HG03565 (cell line): ENCODE measurements around the gene CCDC117.
"Not testable (repeated sequence)": the region's sequence is repeated elsewhere in the genome, so short reads cannot be mapped to it uniquely, and the experiment has no call there.

ENCODE experiments used
- ATAC-seq: cut with Tn5 transposase; IDR thresholded peaks from one replicate; pipeline ENCODE4 v1.9.1; 2021; ENCODE audit warnings: mild to moderate bottlenecking, moderate library complexity; ENCODE audit not compliant: unreplicated experiment

Gene CCDC117, protein sequence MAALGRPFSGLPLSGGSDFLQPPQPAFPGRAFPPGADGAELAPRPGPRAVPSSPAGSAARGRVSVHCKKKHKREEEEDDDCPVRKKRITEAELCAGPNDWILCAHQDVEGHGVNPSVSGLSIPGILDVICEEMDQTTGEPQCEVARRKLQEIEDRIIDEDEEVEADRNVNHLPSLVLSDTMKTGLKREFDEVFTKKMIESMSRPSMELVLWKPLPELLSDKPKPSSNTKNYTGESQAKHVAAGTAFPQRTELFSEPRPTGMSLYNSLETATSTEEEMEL

DNA sequence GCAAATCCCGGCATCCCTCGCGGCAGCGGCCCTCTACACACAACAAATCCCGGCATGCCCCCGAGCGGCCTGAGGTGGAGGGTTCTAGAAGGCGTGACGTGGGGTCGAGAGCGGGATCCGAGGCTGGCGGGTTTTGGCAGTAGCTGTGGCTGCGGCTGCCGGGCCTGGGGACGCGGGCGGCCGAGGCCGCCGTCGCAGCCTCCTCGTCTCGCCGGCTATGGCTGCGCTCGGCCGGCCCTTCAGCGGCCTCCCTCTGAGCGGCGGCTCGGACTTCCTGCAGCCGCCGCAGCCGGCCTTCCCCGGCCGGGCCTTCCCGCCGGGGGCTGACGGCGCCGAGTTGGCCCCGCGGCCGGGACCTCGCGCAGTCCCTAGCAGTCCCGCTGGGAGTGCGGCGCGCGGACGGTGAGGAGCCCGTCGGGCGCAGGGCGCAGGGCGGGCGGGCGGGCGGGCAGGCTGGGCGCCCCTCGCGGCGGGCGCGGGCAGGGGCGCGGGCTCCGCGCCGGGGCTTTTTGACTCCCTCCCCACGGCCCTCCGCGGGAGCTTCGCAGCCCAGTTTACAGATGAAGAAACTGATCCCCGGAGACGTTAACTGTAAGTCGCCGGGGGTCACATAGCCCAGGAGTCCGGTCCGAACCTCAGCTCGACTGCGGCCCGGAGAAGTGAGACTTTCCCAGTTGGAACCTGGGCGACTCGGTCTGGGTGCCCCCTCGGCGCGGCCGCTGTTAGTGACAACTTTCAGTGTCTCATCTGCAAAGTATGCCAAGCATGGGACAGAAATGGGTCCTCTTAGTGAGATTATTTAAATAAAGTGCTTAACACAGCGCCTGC is at the start of gene CCDC117:
TSS of gene CCDC117 (plus strand) at position 63 of the 828 bp plus-strand sequence. CDS start at position 218, 155 bp downstream.
- ATAC-seq: peak; percentile 81

DNA sequence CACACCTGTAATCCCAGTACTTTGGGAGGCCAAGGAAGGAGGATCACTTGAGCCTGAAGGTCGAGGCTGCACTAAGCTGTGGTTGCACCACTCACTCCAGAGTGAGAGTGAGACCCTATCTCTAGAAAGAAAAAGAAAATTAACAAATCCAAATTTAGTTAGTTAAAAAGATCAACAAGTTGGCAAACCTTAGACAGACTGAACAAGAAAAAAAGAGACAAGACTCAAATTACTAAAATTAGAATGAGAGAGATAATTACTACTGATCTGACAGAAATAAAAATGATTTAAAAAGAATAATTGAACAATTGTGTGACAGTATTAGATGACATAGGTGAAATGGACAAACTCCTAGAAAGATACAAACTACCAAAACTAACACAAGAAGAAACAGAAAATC is 44.5 kb upstream of the CCDC117 start:
- no peak for ATAC-seq

DNA sequence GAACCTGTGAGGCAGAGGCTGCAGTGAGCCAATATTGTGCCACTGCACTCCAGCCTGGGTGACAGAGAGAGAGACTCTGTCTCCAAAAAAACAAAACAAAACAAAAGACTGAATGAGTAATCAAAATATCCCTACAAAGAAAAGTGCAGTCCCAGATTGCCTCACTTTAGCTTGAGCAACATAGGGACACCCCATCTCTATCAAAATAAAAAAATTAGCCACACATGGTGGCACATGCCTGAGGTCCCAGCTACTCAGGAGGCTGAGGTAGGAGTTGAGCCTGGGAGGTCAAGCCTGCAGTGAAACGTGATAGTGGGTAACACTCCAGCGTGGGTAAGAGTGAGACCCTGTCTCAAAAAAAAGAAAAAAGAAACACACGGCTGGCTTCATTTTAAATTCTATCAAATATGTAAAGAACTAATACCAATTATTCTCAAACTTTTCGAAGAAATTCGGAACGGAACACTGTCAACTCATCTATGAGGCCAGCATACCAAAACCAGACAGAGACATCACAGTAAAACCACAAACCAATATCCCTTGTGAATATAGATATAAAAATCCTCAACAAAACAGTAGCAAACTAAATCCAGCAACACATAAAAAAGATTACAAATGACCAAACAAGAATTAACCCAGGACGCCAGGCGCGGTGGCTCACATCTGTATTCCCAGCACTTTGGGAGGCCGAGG is 43.7 kb upstream of the CCDC117 start:
- no peak for ATAC-seq

DNA sequence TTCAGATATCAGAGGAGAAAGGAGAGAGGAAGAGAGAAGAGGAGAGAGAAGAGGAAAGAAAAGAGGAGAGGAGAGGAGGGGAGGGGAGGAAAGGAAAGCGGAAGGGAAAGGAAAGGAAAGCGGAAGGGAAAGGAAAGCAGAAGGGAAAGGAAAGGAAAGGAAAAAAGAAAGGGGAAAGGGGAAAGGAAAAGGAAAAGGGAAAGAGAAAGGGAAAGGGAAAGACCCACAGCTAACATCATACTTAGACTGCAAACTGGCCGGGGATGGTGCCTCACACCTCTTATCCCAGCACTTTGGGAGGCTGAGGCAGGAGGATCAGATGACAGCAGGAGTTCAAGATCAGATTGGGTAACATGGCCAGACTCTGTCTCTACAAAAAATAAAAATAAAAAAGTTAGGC is 42.3 kb upstream of the CCDC117 start:
- no peak for ATAC-seq

DNA sequence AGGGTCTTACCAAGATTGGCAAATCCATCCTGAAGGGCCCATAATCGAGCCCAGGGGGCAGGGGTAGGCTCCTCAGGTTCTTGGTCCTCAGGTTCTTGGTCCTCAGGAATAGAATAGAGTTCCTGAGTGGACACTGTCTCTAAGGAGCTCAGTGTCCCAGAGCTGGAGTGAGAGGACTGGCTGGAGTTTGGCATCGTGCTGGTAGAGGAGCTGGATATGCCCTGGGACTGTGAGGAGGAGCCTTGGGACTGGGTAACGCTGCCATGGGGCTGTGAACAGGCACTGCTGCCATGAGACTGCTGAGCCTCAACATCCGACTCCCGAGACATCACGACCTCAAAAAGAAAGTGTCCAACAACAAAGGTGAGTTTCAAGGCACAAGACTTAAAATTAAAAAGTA is 38.1 kb upstream of the CCDC117 start:
- no peak for ATAC-seq

DNA sequence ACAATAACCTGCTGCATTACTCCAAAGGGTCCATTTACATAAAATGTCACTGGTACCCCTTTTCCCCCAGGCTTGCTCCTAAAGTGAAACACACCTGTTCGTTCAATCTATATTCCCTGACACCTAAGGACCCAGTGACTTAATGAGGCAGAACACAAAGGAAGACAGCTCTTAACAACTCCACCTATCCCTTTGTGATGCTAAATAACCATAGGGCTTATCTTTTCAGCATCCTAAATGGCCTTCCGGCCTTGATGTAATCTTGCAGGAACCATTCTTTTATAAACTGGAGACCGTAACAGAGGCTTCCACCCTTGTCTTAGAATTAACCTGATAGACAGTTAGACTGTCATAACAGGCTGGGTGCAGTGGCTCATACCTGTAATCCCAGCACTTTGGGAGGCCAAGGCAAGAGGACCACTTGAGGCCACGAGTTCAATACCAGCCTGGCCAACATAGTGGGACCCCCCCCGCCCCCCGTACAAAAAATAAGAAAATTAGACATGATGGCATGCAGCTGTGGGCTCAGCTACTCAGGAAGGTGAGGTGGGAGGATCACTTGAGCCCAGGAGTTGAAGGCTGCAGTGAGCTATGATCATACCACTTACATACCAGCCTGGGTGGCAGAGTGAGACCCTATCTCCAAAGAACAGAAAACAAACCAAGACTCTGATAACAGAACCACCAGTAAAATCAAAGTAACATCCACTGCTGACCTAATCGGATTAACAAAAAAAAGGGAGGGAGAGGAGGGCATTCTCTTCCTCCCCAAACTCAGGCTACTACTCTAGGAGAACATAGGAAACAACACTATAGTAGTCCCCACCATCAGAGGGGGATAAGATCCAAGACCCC is 36.0 kb upstream of the CCDC117 start:
- ATAC-seq: no peak

DNA sequence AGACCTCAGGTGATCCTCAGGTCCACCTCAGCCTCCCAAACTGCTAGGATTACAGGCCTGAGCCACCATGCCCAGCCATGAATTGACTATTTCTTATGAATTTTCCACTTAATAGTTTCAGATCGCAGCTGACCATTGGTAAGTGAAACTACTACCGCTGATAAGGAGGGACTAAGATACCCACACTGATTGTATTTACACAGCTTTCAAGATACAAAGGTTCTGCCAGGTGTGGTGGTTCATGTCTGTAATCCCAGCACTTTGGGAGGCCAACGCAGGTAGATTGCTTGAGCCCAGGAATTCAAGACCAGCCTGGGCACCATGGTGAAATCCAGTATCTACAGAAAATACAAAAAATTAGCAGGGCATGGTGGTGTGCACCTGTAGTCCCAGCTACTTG is 34.8 kb upstream of the CCDC117 start:
- ATAC-seq: no peak

DNA sequence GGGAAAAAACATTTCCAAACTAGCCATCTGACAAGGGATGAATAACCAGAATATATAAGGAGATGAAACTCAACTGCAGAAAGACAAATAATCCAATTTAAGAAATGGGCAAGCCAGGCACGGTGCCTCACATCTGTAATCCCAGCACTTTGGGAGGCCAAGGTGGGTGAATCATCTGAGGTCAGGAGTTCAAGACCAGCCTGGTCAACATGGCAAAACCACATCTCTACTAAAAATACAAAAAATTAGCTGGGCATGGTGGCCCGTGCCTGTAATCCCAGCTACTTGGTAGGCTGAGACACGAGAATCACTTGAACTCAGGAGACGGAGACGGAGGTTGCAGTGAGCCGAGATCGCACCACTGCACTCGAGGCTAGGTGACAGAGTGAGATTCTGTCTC is 33.6 kb upstream of the CCDC117 start:
- ATAC-seq: not testable (repeated sequence)

DNA sequence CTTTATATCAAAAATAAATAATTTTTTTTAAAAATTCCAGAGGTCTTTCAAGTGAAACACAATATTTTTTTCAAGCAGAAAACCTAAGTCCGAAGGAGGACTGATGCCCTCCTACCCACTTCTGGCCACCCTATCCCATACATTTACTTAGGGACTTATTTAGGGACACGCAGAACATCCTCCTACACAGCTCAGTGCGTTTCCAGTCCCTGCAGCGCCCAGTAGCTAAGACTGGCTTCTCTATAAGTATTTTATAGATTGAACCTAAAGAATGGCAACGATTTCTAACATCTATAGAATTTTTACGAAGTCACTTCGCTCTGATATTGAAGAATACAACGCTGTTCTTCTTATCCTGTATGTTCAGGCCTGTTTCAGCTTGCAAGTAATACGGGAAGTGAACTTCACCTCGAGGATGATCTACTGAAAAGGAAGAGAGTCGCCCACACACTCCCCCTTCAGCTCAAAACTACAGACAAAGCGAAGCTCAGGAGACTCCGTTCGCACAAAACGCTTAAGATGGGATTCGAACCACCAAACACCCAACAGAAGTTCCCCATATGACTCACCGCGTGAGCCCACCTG is 31.2 kb upstream of the CCDC117 start:
- ATAC-seq: no peak

DNA sequence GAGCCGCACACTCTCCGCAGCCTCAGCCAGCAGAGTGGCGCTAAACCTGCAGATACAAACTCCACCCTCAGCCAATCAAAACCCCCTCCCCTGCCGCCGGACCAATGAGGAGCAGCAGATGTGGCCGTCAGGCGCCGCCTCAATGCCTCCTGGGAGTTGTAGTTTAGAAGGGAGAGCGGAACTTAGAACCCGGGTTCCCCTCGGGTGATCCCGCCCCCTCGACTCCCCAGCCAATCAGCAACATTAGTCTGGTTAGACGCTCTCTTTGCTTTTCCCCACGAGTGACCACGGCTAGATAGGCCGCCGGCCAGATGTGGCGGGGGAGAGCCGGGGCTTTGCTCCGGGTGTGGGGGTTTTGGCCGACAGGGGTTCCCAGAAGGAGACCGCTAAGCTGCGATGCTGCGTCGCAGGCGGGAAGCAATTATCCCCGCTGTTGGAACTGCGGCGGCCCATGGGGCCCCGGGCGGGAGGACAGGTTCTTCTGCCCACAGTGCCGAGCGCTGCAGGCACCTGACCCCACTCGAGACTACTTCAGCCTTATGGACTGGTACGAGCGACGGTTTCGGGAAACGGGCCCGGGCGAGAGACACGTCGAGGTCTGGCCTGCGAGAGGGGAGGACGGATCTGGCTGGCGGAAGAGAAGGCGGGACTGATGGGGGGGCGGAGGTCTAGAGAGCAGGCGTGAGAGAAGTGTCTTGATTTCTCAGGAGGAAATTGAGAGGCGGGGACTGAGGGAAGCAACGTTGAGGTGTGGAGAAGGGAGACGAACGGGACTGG is 30.5 kb upstream of the CCDC117 start, which contains the start of the genes CHEK2 and HSCB:
TSS of gene CHEK2 (minus strand) at position 36 of the 777 bp plus-strand sequence. CDS start 7,099 bp downstream, outside the sequence.
TSS of gene HSCB (plus strand) at position 255 of the 777 bp plus-strand sequence. CDS start at position 312, 57 bp downstream.
- peak; percentile 88 for ATAC-seq

DNA sequence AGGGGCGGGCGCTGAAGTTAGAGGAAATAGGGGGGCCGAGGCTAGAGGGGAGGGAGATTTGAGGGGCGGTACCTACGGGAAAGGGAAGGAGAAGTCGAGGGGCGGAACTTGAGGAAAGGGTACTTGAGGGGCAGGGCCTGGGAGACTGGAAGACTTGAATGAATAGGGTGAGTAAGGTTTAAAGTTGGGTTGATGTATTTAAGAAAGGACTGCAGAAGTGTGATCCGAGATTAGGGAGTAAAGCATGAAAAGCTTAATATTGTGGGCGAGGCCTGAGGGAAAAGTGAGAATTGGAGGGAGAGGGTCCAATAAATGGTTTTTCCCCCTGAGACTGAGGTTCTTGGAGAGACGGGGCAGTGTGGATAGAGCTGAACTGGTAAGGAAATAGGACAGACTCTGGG is 29.9 kb upstream of the CCDC117 start:
- ATAC-seq: no peak

DNA sequence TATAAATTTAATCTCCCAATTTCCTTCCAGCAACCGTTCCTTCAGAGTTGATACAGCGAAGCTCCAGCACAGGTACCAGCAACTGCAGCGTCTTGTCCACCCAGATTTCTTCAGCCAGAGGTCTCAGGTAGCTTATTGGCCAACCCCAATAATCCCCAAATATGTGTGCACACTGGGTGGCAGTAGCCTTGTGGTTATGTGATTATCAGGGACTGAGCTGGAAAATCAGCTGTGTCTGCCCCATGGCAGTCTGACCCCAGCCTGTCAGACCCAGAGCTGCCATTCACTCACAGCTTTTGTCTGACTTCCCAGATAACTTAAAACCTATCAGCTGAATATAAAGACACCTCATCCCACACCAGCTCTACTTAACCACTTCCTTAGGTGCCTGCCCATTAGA is 28.6 kb upstream of the CCDC117 start:
- no peak for ATAC-seq

DNA sequence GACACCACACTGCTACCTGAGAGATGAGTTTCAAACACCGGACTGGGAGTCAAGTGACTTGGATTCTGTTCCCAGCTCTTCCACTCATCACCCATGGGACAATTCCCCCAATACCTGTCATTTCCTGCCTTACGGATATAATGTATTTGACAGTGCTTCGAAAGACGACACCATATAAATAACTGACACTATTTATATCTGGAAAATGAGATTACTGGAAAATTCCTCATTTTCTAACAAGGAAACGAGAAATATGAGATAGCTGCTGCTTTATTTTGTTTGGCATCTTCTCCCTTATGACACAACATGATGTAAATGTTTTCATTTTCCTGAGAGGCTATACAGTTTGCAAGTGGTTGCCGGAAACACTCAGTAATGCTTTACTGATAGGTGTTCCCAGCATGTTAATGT is 22.0 kb upstream of the CCDC117 start:
- ATAC-seq: no peak

DNA sequence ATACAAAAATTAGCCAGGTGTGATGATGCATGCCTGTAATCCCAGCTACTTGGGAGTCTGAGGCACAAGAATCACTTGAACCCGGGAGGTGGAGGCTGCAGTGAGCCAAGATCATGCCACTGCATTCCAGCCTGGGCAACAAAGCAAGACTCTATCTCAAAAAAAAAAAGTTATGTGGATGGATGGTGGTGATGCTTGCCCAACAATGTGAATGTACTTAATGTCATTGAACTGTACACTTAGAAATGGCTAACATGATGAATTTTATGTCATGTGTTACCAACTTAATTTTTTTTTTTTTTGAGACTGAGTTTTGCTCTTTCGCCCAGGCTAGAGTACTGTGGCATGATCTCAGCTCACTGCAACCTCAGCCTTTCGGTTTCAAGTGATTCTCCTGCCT is 18.0 kb upstream of the CCDC117 start:
- not testable (repeated sequence) for ATAC-seq

DNA sequence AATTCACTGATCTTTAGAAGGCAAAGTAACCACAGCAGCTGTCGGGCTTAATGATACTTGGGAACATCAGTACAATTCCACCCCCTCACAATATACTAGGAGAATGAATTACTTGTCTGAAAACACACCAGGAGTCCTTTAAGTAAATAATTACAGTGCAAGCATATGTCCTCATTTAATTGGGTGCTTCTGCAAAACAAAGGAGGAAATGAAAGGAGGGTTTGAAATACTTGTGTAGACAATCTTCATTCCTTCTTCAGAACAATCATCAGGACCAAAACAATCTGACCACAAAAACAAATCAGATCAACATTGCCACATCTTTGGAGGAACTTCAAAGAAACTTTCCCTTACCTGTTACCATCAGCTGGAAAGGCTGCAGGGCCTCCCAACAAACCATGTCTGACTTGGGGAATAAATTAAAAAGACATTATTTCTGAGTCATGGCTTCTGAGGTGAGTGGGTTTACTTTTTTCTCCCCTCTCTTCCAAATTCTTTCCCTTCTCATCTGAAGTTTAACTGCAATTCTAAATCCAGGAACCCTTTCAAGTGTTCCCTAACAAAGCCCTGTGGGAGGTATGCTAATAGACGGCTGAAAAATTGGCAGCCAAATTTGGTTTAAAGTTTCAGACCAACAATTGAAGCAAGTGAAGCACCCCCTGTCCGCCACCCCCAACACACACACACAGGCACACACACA is 12.5 kb upstream of the CCDC117 start:
- ATAC-seq: no peak

DNA sequence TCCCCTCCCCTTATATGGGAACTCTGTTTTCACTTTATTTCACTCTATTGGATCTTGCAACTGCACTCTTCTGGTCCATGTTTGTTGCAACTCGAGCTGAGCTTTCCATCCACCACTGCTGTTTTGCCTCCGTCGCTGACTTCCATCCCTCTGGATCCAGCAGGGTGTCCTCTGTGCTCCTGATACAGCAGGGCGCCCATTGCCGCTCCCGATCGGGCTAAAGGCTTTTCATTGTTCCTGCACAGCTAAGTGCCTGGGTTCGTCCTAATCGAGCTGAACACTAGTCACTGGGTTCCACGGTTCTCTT is 11.1 kb upstream of the CCDC117 start:
- ATAC-seq: no peak

DNA sequence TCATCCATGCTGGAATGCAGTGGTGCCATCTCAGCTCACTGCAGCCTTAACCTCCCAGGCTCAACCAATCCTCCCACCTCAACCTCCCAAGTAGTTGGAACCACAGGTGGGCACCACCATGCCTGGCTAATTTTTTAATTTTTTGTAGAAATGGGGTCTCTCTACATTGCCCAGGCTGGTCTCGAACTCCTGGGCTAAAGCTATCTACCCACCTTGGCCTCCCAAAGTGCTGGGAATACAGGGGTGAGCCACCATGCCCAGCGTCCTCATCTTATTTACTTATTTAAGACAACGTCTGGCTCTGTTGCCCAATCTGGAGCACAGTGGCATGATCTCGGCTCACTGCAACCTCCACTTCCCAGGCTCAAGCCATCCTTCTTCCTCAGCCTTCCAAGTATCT is 10.5 kb upstream of the CCDC117 start:
- ATAC-seq: not testable (repeated sequence)

DNA sequence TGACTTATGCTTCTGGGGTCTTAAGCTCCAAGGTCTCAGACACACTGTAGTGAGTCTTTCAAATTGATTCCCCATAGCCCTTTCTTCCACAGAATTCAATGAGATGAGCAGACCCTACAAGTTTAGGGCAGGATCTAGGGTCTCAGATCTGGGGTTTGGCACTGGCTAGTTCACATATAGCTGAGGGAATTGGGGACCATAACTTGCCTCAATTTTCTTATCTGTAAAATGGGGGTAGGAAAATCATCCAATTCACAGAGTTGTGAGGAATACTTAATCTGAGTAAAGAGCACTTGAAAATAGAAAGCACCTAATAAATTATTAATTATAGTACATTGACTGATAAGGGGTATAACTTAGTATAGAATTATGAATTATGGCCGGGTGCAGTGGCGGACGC is 5.9 kb upstream of the CCDC117 start:
- no peak for ATAC-seq
